SK-N-SH treated with all-trans-retinoic acid at 6 μM for 48 hours (cell line): ENCODE results near the gene BCHE.

ENCODE experiments used
- CSDC2 ChIP-seq: fragments of 250-450 bp; sonication (Bioruptor Pico); IDR thresholded peaks from 2 replicates; pipeline ENCODE4 v1.5.0; 2020; ENCODE audit warnings: mild to moderate bottlenecking, moderate library complexity
- OSR1 ChIP-seq: fragments of 250-450 bp; sonication (Bioruptor Pico); IDR thresholded peaks from 2 replicates; pipeline ENCODE4 v1.8.0; 2022; ENCODE audit warnings: moderate library complexity, mild to moderate bottlenecking, inconsistent platforms
- TOX ChIP-seq: fragments of 250-450 bp; sonication (Bioruptor Pico); IDR thresholded peaks from 2 replicates; pipeline ENCODE4 v1.8.0; 2021; ENCODE audit warnings: mild to moderate bottlenecking, moderate library complexity, borderline replicate concordance
- ZFP3 ChIP-seq: fragments of 250-450 bp; sonication (Bioruptor Pico); IDR thresholded peaks from 2 replicates; pipeline ENCODE4 v1.5.0; 2020; ENCODE audit warnings: mild to moderate bottlenecking, moderate library complexity

DNA sequence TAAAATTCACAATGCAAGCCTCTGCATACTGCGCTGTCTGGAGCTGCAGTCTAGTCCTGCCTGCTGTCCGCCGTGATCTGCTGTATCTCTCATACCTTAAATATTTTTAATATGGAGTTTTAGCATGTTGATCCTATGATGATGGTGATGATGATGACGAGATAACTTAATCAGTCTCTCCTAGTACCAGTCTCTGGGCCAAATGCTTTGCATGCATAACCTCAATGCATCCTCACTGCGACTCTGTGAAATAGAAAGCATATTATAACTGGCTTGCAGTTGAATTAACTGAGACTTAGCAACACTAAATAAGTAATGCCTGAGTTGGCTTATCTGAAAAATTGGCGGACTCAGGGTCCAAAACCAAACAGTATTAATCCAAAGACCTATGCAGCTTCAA is 38.4 kb upstream of the BCHE start:
- TF ChIP-seq ZFP3 (CRISPR knock-in tag) (no peak), TOX (CRISPR knock-in tag) (no peak), CSDC2 (CRISPR knock-in tag) (no peak), OSR1 (CRISPR knock-in tag) (no peak)
